ENCODE measurements around the gene GSTA4. TPM values are rescaled to one million over a fixed set of nuclear protein-coding genes. Genes with fewer than 3 reads are reported as not detected.
"Not testable (repeated sequence)": the region's sequence is repeated elsewhere in the genome, so short reads cannot be mapped to it uniquely, and the experiment has no call there.

The GSTA4 gene
- 10 to 100 TPM; 23.5 to 28.9 TPM for total RNA-seq

GRCh38 chr6:52995089-52995912 lies at the start of gene GSTA4:
TSS of gene GSTA4 (minus strand) at chr6:52995284. CDS start at chr6:52994243, 1,041 bp downstream.
- CTCF ChIA-PET = interaction anchor here (0.6 to 2.0 kb wide), 16 partner anchors 8 to 660 kb away, joined by 3 to 12 read pairs (median 4); partner anchors contain the start of gene FBXO9
- POLR2A ChIA-PET = interaction anchor here (0.6 kb wide), 1 partner anchor 857 kb away, joined by 3 read pairs; no protein-coding TSS in a partner anchor
- peak; percentile 93 for ATAC-seq
- not testable (repeated sequence) for H3K27me3 Mint-ChIP-seq; H3K9me3 Mint-ChIP-seq (ENCODE audit: low read depth)
- Mint-ChIP-seq H3K36me3 (ENCODE audit: low read depth) (peaks cover 20% of the 10 kb centered on the region), H3K4me3 (peak within 1 kb of the TSS; percentile 83), H3K4me1 (peaks cover 39% of the 10 kb centered on the region), H3K27ac (peak within 1 kb of the TSS; percentile 77)
- DNase-seq = peak; percentile 93
- intact Hi-C loops (cut with DNase I, micrococcal nuclease) = loop anchor here (1.0 to 10.0 kb wide), 10 partner anchors 19 to 710 kb away; partner anchors contain the start of genes GCLC (in 2 of the 2), EFHC1 (in 1 of the 2), MCM3 (in 1 of the 2) and TRAM2 (in 1 of the 2)

GRCh38 chr6:53044572-53044971 lies 49.5 kb upstream of the GSTA4 start:
- CTCF ChIA-PET = no interaction called here
- DNase-seq (no peak), ATAC-seq (no peak)
- Mint-ChIP-seq H3K36me3 (ENCODE audit: low read depth) (peaks cover 14% of the 10 kb centered on the region), H3K4me1 (peaks cover 20% of the 10 kb centered on the region), H3K9me3 (ENCODE audit: low read depth) (no peaks in the 10 kb centered on the region), H3K27me3 (no peaks in the 10 kb centered on the region), H3K27ac (no peak overlapping the region), H3K4me3 (no peak overlapping the region)
- intact Hi-C loops (cut with DNase I, micrococcal nuclease) = no loop called here
- POLR2A ChIA-PET = no interaction called here

- Mint-ChIP-seq H3K4me1 (peaks cover 16% of the 10 kb centered on the region), H3K4me3 (no peak overlapping the region), H3K27me3 (no peaks in the 10 kb centered on the region), H3K27ac (no peak overlapping the region), H3K36me3 (ENCODE audit: low read depth) (peaks cover 19% of the 10 kb centered on the region), H3K9me3 (ENCODE audit: low read depth) (no peaks in the 10 kb centered on the region)
- intact Hi-C loops (cut with DNase I, micrococcal nuclease) = no loop called here
- no peak for ATAC-seq
- ChIA-PET POLR2A (interaction anchor here (0.6 kb wide), 1 partner anchor 69 kb away, joined by 3 read pairs; no protein-coding TSS in a partner anchor), CTCF (interaction anchor here (0.6 kb wide), 1 partner anchor 38 kb away, joined by 3 read pairs; no protein-coding TSS in a partner anchor)
- no peak for DNase-seq
Observed at GRCh38 chr6:53044071-53044470, 49.0 kb upstream of the GSTA4 start.

GRCh38 chr6:53043581-53043980 lies 48.5 kb upstream of the GSTA4 start:
- Mint-ChIP-seq H3K27ac (no peak overlapping the region), H3K36me3 (ENCODE audit: low read depth) (peaks cover 21% of the 10 kb centered on the region), H3K27me3 (no peaks in the 10 kb centered on the region), H3K9me3 (ENCODE audit: low read depth) (no peaks in the 10 kb centered on the region), H3K4me3 (no peak overlapping the region), H3K4me1 (peaks cover 11% of the 10 kb centered on the region)
- ATAC-seq (no peak), DNase-seq (no peak)
- intact Hi-C loops (cut with DNase I, micrococcal nuclease) = no loop called here
- ChIA-PET CTCF (interaction anchor here (0.6 kb wide), 2 partner anchors 25 to 39 kb away, joined by 3 read pairs; no protein-coding TSS in a partner anchor), POLR2A (interaction anchor here (0.6 kb wide), 1 partner anchor 69 kb away, joined by 3 read pairs; no protein-coding TSS in a partner anchor)

- POLR2A ChIA-PET = no interaction called here
- intact Hi-C loops (cut with DNase I, micrococcal nuclease) = no loop called here
- H3K4me1 Mint-ChIP-seq = no peaks in the 10 kb centered on the region
- peaks cover 21% of the 10 kb centered on the region for H3K36me3 Mint-ChIP-seq (ENCODE audit: low read depth)
- no peak overlapping the region for H3K27ac Mint-ChIP-seq
- no peak for DNase-seq
- no peak for ATAC-seq
- no peak overlapping the region for H3K4me3 Mint-ChIP-seq
- CTCF ChIA-PET = interaction anchor here (0.7 to 1.0 kb wide), 2 partner anchors 11 to 42 kb away, joined by 3 to 4 read pairs; no protein-coding TSS in a partner anchor
- no peaks in the 10 kb centered on the region for H3K9me3 Mint-ChIP-seq (ENCODE audit: low read depth)
- no peaks in the 10 kb centered on the region for H3K27me3 Mint-ChIP-seq
Observed at GRCh38 chr6:53042112-53042511, 47.0 kb upstream of the GSTA4 start.

GRCh38 chr6:53041356-53041755 lies 46.3 kb upstream of the GSTA4 start:
- Mint-ChIP-seq H3K9me3 (ENCODE audit: low read depth) (no peaks in the 10 kb centered on the region), H3K27ac (no peak overlapping the region), H3K4me1 (no peaks in the 10 kb centered on the region), H3K27me3 (no peaks in the 10 kb centered on the region), H3K36me3 (ENCODE audit: low read depth) (peaks cover 24% of the 10 kb centered on the region), H3K4me3 (no peak overlapping the region)
- ChIA-PET CTCF (no interaction called here), POLR2A (no interaction called here)
- intact Hi-C loops (cut with DNase I, micrococcal nuclease) = no loop called here
- no peak for DNase-seq
- ATAC-seq = no peak

GRCh38 chr6:53038596-53038995 lies 43.5 kb upstream of the GSTA4 start:
- Mint-ChIP-seq H3K4me3 (no peak overlapping the region), H3K9me3 (ENCODE audit: low read depth) (no peaks in the 10 kb centered on the region), H3K36me3 (ENCODE audit: low read depth) (peaks cover 31% of the 10 kb centered on the region), H3K27ac (no peak overlapping the region), H3K4me1 (no peaks in the 10 kb centered on the region), H3K27me3 (no peaks in the 10 kb centered on the region)
- intact Hi-C loops (cut with DNase I, micrococcal nuclease) = no loop called here
- ChIA-PET POLR2A (no interaction called here), CTCF (interaction anchor here (0.6 to 1.2 kb wide), 2 partner anchors 19 to 60 kb away, joined by 3 read pairs; no protein-coding TSS in a partner anchor)
- no peak for DNase-seq
- no peak for ATAC-seq

- DNase-seq = no peak
- ChIA-PET CTCF (no interaction called here), POLR2A (no interaction called here)
- H3K9me3 Mint-ChIP-seq (ENCODE audit: low read depth) = no peaks in the 10 kb centered on the region
- no peaks in the 10 kb centered on the region for H3K4me1 Mint-ChIP-seq
- H3K27ac Mint-ChIP-seq = no peak overlapping the region
- intact Hi-C loops (cut with DNase I, micrococcal nuclease) = no loop called here
- H3K27me3 Mint-ChIP-seq = no peaks in the 10 kb centered on the region
- H3K4me3 Mint-ChIP-seq = no peak overlapping the region
- peaks cover 31% of the 10 kb centered on the region for H3K36me3 Mint-ChIP-seq (ENCODE audit: low read depth)
- no peak for ATAC-seq
Observed at GRCh38 chr6:53038141-53038540, 43.1 kb upstream of the GSTA4 start.

- POLR2A ChIA-PET = no interaction called here
Observed at GRCh38 chr6:53035549-53036213, 40.6 kb upstream of the GSTA4 start.

GRCh38 chr6:53033764-53034163 lies 38.7 kb upstream of the GSTA4 start:
- peaks cover 6% of the 10 kb centered on the region for H3K4me1 Mint-ChIP-seq
- CTCF ChIA-PET = interaction anchor here (0.9 to 1.4 kb wide), 2 partner anchors 12 to 14 kb away, joined by 3 read pairs; no protein-coding TSS in a partner anchor
- H3K4me3 Mint-ChIP-seq = no peak overlapping the region

More at GRCh38 chr6:53035549-53036213, 40.6 kb upstream of the GSTA4 start:
- Mint-ChIP-seq H3K27ac (no peak overlapping the region), H3K27me3 (no peaks in the 10 kb centered on the region), H3K4me3 (no peak overlapping the region), H3K9me3 (ENCODE audit: low read depth) (no peaks in the 10 kb centered on the region), H3K36me3 (ENCODE audit: low read depth) (peaks cover 28% of the 10 kb centered on the region), H3K4me1 (no peaks in the 10 kb centered on the region)
- ATAC-seq (no peak), DNase-seq (no peak)
- CTCF ChIA-PET = no interaction called here
- intact Hi-C loops (cut with DNase I, micrococcal nuclease) = no loop called here

GRCh38 chr6:53032849-53033248 lies 37.8 kb upstream of the GSTA4 start:
- H3K27me3 Mint-ChIP-seq = no peaks in the 10 kb centered on the region
- H3K4me1 Mint-ChIP-seq = peaks cover 11% of the 10 kb centered on the region
- intact Hi-C loops (cut with DNase I, micrococcal nuclease) = no loop called here
- no peaks in the 10 kb centered on the region for H3K9me3 Mint-ChIP-seq (ENCODE audit: low read depth)
- no peak overlapping the region for H3K4me3 Mint-ChIP-seq
- no peak for ATAC-seq
- no peak for DNase-seq
- ChIA-PET POLR2A (no interaction called here), CTCF (interaction anchor here (0.7 to 1.1 kb wide), 2 partner anchors 11 to 148 kb away, joined by 3 read pairs; no protein-coding TSS in a partner anchor)
- H3K27ac Mint-ChIP-seq = no peak overlapping the region
- peaks cover 15% of the 10 kb centered on the region for H3K36me3 Mint-ChIP-seq (ENCODE audit: low read depth)

More at GRCh38 chr6:53033764-53034163, 38.7 kb upstream of the GSTA4 start:
- ATAC-seq = no peak
- Mint-ChIP-seq H3K36me3 (ENCODE audit: low read depth) (peaks cover 12% of the 10 kb centered on the region), H3K27me3 (no peaks in the 10 kb centered on the region), H3K9me3 (ENCODE audit: low read depth) (no peaks in the 10 kb centered on the region), H3K27ac (no peak overlapping the region)
- no peak for DNase-seq
- POLR2A ChIA-PET = no interaction called here
- intact Hi-C loops (cut with DNase I, micrococcal nuclease) = no loop called here
